ENCODE measurements around the gene VEGFD. TPM values are rescaled to one million over a fixed set of nuclear protein-coding genes. Genes with fewer than 3 reads are reported as not detected.

Gene VEGFD
- total RNA-seq, 3 donors from 2014 or later (not counting 1 experiment from before 2014, with no cell fraction given), result not detected

GRCh38 chrX:15336023-15336413 lies 48.2 kb downstream of the VEGFD start:
- H3K9me3 Mint-ChIP-seq, result no peaks in the 10 kb centered on the region
- Histone ChIP-seq H3K27ac (ENCODE audit: low read length) (peak overlapping the region; percentile 76), H3K27me3 (ENCODE audit: control insufficient read depth, insufficient read depth, low read length) (peaks cover 3% of the 10 kb centered on the region), H3K4me1 (ENCODE audit: control insufficient read depth, insufficient read depth, low read length) (peaks cover 11% of the 10 kb centered on the region), H3K36me3 (ENCODE audit: control insufficient read depth, insufficient read depth, low read length) (peaks cover 8% of the 10 kb centered on the region), H3K9me3 (ENCODE audit: control insufficient read depth, insufficient read depth, low read length) (no peaks in the 10 kb centered on the region), H3K4me3 (ENCODE audit: low read length) (peak overlapping the region; percentile 31)
- H3K4me1 Mint-ChIP-seq, result peaks cover 0 to 14% of the 10 kb centered on the region in 2 donors
- intact Hi-C loops (cut with micrococcal nuclease), result loop anchor here (10.0 kb wide), 3 partner anchors 339 to 1681 kb away; partner anchors contain the start of gene TCEANC
- peak; percentile 49 to 86 for DNase-seq
- TF ChIP-seq CTCF (IDR thresholded peaks at IDR 0.05), result no peak
- peak overlapping the region; percentile 89 for H3K4me3 Mint-ChIP-seq
- ATAC-seq, result peak; percentile 48 to 56 (median 55)
- H3K27ac Mint-ChIP-seq, result peak overlapping the region; percentile 93
- peaks cover 12 to 40% of the 10 kb centered on the region in 2 donors for H3K27me3 Mint-ChIP-seq (ENCODE audit: low read depth in 2 of 2)
- WGBS (ENCODE audit: insufficient coverage), result 0% methylated on average over 9 of the region's 10 CpGs
- no peaks in the 10 kb centered on the region for H3K36me3 Mint-ChIP-seq

GRCh38 chrX:15335135-15336022 lies 48.8 kb downstream of the VEGFD start, which contains the start of gene PIGA:
Gene PIGA, minus strand, starts transcription at chrX:15335523. Its CDS starts 3,593 bp downstream, at chrX:15331930.
- TF ChIP-seq CTCF (IDR thresholded peaks at IDR 0.05), result no peak
- H3K4me1 ChIP-seq (ENCODE audit: control insufficient read depth, insufficient read depth, low read length), result peaks cover 11% of the 10 kb centered on the region
- peaks cover 0 to 14% of the 10 kb centered on the region in 2 donors for H3K4me1 Mint-ChIP-seq
- DNase-seq (peak; percentile 84 to 95), ATAC-seq (peak; percentile 85 to 98 (median 88))
- H3K27ac ChIP-seq (ENCODE audit: low read length), result peak within 1 kb of the TSS; percentile 95
- peaks cover 10% of the 10 kb centered on the region for H3K36me3 ChIP-seq (ENCODE audit: control insufficient read depth, insufficient read depth, low read length)
- H3K27me3 Mint-ChIP-seq (ENCODE audit: low read depth in 2 of 2), result peaks cover 8 to 34% of the 10 kb centered on the region in 2 donors
- H3K27ac Mint-ChIP-seq, result peak within 1 kb of the TSS; percentile 93
- peak within 1 kb of the TSS; percentile 89 for H3K4me3 Mint-ChIP-seq
- no peaks in the 10 kb centered on the region for H3K36me3 Mint-ChIP-seq
- H3K27me3 ChIP-seq (ENCODE audit: control insufficient read depth, insufficient read depth, low read length), result peaks cover 3% of the 10 kb centered on the region
- H3K4me3 ChIP-seq (ENCODE audit: low read length), result peak within 1 kb of the TSS; percentile 94
- H3K9me3 Mint-ChIP-seq, result no peaks in the 10 kb centered on the region
- no peaks in the 10 kb centered on the region for H3K9me3 ChIP-seq (ENCODE audit: control insufficient read depth, insufficient read depth, low read length)
- WGBS (ENCODE audit: insufficient coverage), result 0% methylated on average over 64 of the region's 72 CpGs
- intact Hi-C loops (cut with micrococcal nuclease), result loop anchor here (10.0 kb wide), 3 partner anchors 339 to 1681 kb away; partner anchors contain the start of gene TCEANC

GRCh38 chrX:15334561-15334960 lies 49.7 kb downstream of the VEGFD start:
- ATAC-seq (no peak), DNase-seq (peak in 1 of 2 donors; percentile 62)
- peaks cover 8 to 28% of the 10 kb centered on the region in 2 donors for H3K27me3 Mint-ChIP-seq (ENCODE audit: low read depth in 2 of 2)
- Histone ChIP-seq H3K4me3 (ENCODE audit: low read length) (peak overlapping the region; percentile 94), H3K36me3 (ENCODE audit: control insufficient read depth, insufficient read depth, low read length) (peaks cover 10% of the 10 kb centered on the region), H3K4me1 (ENCODE audit: control insufficient read depth, insufficient read depth, low read length) (peaks cover 11% of the 10 kb centered on the region), H3K27ac (ENCODE audit: low read length) (peak overlapping the region; percentile 95), H3K27me3 (ENCODE audit: control insufficient read depth, insufficient read depth, low read length) (peaks cover 3% of the 10 kb centered on the region), H3K9me3 (ENCODE audit: control insufficient read depth, insufficient read depth, low read length) (no peaks in the 10 kb centered on the region)
- no peaks in the 10 kb centered on the region for H3K36me3 Mint-ChIP-seq
- intact Hi-C loops (cut with micrococcal nuclease), result loop anchor here (10.0 kb wide), 3 partner anchors 340 to 1680 kb away; partner anchors contain the start of gene TCEANC
- H3K27ac Mint-ChIP-seq, result peak overlapping the region; percentile 93
- H3K4me3 Mint-ChIP-seq, result peak overlapping the region; percentile 89
- H3K9me3 Mint-ChIP-seq, result no peaks in the 10 kb centered on the region
- WGBS (ENCODE audit: insufficient coverage), result 12% methylated on average over 7 of the region's 7 CpGs
- peaks cover 0 to 14% of the 10 kb centered on the region in 2 donors for H3K4me1 Mint-ChIP-seq
- TF ChIP-seq CTCF (IDR thresholded peaks at IDR 0.05), result no peak
